Epidermal melanocyte (primary cell): ENCODE results near the gene CDC37L1.

Source experiments
- DNase-seq: peaks from one replicate; pipeline ENCODE4 v3.0.0; 2011; ENCODE audit warnings: low spot score; ENCODE audit not compliant: insufficient read length

Gene CDC37L1

DNA sequence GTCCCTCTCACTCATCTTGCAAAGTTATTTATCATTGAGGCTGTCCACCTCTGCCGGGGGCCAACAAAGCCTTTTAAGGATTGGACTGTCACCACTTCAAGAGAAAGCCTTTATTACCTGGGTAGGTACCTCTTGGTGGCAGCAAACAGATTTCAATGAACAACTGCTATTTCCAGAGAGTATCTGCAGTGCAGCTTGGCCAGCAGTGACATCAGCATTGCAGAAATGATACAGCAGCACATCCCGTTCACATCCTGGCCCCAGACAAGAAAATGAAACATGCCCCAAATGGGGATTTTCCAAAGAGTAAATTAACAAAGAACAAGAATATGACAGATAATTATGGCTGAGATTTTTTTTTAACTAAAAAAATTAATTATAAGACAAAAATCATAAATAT, 10.8 kb upstream of the CDC37L1 start:
- DNase-seq, result no peak

GRCh38 chr9:4669890-4670289, 9.5 kb upstream of the CDC37L1 start:
- no peak for DNase-seq

GRCh38 chr9:4670591-4670990, 8.8 kb upstream of the CDC37L1 start:
- DNase-seq, result no peak

GRCh38 chr9:4671737-4672136, 7.6 kb upstream of the CDC37L1 start:
- DNase-seq, result no peak

GRCh38 chr9:4674783-4675182, 4.6 kb upstream of the CDC37L1 start:
- no peak for DNase-seq

- DNase-seq, result no peak
Observed at GRCh38 chr9:4677392-4677791, 2.0 kb upstream of the CDC37L1 start.

GRCh38 chr9:4678679-4679267, 596 bp upstream of the CDC37L1 start:
- DNase-seq, result no peak

DNA sequence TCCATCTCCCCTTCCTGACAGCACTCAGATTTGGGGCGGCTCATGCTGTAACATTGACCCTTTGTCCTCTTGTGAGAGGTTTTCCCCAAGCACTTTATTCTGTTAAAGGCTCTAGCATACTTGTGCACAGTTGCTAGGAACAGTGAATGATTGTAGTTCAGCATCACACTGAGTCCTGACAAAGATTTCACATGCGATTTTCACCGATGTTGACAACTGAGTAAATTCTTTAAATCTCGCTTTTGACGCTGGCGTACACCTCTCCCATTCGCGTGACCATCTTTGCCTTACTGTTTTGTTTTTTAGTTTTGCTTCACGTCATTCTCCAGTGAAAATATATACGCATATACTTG, 780 bp downstream of the CDC37L1 start:
- DNase-seq, result no peak

DNA sequence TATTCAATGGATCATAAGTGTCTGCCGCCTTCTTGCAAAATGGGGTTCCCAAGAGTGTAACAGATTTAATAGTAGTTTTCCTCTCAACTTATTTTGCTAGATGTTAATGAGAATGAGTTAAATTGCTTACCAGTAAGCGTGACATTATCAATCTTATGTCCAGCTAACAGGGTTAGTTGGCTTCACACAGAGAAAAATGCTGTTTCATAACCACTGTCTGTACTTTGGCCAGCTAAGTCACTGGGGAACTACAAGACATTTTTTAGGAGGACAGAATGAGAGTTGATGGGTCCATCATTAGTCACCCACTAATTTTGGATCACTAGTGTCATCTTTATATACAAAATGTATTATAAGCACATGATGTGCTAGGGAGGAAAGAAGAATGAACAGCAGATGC, 1.4 kb downstream of the CDC37L1 start:
- no peak for DNase-seq

- DNase-seq, result no peak
Observed at GRCh38 chr9:4684820-4685219, 5.5 kb downstream of the CDC37L1 start.

GRCh38 chr9:4686112-4686511, 6.7 kb downstream of the CDC37L1 start:
- no peak for DNase-seq

- no peak for DNase-seq
Observed at GRCh38 chr9:4686584-4686983, 7.2 kb downstream of the CDC37L1 start.

DNA sequence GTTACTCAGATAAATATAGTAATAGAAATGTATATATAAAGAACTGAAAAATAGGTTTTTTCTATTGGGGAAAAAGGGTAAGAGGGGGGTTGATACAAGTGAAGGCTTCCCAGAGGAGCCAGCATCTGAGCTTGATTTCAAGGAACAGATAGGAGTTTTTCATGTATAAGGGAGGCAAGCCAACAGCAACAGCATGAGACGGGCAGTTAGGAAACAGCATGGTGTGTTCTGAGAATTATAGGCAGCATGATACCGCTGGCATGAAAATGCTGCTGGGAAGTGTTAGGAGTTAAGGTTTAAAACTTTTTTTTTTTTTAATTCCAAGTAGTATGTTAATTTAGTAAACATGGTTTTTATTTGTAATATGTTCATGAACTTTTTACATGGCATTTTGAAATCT, 9.7 kb downstream of the CDC37L1 start:
- DNase-seq, result no peak

DNA sequence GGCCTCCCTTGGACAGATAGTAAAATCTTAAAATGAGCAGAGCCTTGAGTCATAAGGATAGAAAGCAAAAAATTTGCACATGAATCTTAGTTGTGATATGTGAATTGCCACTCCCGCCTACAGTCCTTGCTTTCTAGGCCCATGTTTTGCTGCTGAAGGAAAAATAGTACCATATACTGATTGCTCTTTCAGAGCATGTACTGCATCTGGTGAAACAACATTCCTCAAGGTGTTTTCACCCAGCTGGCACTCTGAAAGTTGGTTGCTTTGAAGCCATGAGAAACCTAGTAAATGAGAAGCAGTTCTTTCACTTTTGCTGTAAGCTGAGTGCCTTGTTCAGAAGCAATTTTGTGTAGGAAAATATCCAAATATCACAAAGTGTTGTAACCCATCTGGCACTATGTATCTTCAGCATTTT, 10.3 kb downstream of the CDC37L1 start:
- no peak for DNase-seq

DNA sequence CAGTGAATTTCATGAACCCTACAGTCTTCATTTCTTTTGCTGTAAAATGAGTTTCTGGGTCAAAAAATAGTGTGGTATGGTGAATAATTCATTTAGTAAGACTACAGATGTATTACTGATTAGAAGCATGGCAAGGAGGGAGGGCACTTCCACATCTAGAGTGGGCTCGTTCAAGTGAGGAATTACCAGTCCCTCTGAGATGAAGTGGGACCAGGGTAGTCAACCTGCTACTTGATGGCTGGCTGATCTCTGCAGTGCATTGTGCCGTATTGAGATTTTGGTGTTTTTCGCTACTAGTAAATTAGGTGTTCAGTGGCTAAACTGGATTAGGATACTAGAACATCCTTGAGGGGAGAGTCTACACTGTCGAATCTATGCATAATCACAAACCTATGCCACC, 10.8 kb downstream of the CDC37L1 start:
- no peak for DNase-seq

- no peak for DNase-seq
Observed at GRCh38 chr9:4691795-4692194, 12.4 kb downstream of the CDC37L1 start.

DNA sequence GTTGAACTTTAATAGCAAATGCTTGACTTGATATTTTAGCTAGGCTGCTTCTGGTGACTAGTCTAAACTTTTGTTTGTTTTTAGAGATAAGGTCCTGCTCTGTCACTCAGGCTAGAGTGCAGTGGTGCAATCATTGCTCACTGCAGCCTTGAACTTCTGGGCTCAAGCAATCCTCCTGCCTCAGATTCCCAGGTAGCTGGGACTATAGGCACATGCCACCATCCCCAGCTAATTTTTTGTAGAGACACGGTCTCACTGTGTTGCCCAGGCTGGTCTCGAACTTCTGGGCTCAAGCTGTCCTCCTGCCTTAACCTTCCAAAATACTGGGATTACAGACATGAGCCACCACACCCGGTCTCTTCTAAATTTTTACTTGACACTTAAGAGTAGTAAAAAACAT, 20.7 kb downstream of the CDC37L1 start:
- no peak for DNase-seq

DNA sequence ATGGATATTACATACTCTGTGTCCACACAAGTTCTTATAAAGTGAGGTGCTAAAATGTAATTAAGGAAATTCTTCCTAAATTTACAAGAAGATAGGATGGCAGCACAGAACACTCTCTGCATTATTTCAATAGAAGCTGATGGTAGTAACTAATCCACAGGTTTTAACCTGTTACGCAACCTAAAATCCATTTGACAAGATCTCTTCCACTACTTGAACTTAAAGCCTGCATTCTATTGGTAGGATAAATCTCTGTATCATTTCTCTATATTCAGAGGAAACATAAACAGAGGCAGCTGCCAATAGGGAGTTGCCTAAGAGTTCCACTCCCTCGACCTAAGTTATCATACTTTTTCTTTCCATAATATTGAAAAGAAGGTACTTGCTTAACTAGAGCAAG, 21.6 kb downstream of the CDC37L1 start:
- no peak for DNase-seq

DNA sequence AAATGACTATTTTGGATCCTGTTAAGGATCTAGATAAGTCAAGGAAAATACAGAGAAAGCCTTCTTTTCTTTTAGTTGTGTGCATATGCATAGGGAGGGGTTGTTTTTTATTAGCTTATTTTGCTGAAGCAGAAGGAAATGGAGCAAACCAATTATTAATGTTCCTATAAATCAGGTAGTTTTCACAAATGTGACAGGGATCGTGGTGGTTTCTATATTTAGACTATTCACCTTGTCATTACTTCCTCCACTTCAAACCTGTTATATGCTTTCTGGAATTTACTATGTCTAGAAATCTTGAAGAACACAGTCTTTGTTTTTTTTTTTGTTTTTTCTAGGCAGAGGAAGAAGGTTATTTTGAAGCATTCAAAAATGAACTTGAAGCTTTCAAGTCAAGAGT, 22.2 kb downstream of the CDC37L1 start:
- no peak for DNase-seq

DNA sequence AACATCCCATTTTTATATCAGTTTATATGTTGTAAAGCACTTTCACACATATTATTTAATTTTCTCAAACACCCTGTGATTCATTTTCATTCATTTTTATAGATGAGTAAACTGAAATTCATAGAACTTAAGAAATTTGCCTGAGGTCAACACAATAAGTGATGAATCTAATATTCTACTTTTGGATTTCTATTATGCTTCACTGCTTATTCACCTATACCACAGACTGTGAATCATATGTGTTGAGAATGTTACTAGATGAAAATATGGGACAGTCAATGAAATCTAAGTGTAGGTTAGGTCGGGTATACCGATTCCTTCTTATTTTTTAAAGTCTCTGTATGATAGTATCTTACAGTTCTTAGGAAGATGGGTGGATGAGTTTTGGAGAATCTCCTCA, 24.8 kb downstream of the CDC37L1 start:
- no peak for DNase-seq

DNA sequence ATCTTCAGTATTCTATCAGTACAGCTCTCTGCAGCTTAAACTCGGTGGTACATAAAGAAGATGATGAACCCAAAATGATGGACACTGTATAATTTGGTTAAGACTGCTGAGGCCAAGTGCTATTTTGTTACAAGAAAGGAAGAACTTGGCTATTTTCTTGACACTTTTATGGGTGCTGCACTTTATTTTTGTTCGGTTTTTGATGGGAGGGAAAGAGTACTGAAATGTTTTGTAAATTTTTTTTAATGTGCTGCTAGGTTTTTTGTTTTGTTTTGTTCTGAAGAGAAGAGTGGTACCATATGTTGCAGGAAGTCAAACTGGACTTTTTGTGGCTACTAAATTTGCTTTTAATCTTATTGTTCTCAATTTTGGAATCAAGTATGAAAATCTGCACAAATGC, 26.7 kb downstream of the CDC37L1 start:
- DNase-seq, result no peak

DNA sequence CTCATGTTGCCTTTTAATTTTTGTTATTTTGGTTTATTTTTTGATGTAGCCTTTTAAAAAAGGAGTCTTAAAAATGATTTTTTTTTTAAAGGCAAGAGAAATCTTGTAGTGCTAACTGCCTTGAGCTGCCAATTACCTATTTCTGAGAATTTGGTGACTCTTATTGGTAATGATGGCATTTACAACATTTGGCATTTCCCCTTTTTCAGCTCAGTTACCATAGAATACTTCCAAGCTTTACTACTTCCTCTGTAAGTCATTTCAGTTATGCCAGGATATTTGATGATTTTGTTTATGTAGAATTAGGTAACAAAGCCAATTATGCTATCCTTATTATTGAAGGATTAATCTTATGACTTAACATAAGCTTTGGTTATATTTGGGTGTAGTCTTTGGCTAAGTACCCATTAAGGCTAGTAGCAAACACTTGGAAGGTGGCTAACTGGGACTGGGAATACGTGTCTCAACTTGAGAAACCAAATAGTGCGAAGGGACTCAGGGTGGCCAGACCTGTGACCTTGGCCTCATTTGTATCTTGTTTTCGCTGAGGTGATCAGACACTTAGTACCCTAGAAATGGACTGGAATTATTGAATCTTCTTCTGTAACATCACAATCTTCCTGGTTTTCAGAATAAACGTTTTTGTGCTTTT, 27.7 kb downstream of the CDC37L1 start:
- DNase-seq, result no peak

DNA sequence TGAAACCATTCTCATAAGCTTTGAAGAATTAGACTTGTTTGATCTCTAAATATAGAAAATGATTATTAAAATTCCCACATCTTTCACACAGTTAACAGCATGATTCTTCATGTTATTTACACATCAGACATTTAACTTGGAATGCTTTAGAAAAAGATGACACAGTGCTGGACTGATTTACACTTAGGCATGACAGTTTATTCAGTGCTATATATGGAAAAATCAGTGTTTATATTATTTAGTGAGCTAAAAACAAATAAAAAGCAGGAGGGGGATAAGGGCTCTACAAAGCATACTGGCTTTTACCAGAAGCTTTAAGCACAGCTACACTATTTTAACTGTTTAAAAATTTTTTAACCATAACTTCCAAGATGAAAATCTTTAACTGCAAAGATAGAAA, 30.0 kb downstream of the CDC37L1 start:
- no peak for DNase-seq

GRCh38 chr9:4713849-4714248, 34.5 kb downstream of the CDC37L1 start:
- DNase-seq, result no peak
